T1000 (cell line): ENCODE data around the gene KLC3.

Source experiments
- DNase-seq: peaks from one replicate; lab custom pipeline; 2025; ENCODE audit warnings: mixed read lengths; lab: John Stamatoyannopoulos, UW

KLC3 gene

DNA sequence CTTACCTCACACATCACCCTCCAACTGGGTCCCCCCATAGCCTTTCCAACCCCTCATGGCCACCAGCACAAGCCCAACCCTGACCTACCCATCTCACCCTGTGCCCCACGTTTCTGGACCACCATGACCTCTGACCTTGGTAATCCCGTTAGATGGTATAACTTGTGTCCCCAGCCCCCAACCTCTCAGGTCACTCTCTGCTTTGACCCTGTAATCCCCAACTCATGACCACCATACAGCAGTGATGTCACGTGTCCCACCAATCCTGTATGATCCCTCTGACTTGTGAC, 8.5 kb downstream of the KLC3 start:
- DNase-seq: no peak

- no peak for DNase-seq
Measured at GRCh38 chr19:45349430-45349941, 8.9 kb downstream of the KLC3 start.

DNA sequence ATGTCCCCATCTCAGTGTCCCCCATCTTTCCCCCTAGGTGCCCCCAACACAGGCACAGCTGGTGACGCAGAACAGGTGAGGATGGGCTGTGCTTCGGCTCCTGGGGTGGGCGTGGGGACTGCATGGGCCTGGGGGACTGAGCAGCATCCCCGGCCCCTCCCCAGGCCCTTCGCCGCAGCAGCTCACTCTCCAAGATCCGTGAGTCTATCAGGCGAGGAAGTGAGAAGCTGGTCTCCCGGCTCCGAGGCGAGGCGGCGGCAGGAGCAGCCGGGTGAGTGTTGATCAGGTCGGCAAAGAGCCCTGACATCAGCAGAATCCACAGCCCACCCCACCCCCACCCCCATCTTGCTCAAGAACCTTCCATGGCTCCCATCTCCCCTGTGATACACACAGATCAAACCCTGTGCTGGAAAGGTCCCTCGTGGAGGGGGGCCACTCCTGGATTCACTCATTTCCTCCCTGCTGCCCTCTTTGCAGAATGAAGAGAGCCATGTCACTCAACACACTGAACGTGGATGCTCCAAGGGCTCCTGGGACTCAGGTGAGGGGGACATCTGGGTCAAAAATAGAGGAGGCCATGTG, 10.0 kb downstream of the KLC3 start:
- no peak for DNase-seq

DNA sequence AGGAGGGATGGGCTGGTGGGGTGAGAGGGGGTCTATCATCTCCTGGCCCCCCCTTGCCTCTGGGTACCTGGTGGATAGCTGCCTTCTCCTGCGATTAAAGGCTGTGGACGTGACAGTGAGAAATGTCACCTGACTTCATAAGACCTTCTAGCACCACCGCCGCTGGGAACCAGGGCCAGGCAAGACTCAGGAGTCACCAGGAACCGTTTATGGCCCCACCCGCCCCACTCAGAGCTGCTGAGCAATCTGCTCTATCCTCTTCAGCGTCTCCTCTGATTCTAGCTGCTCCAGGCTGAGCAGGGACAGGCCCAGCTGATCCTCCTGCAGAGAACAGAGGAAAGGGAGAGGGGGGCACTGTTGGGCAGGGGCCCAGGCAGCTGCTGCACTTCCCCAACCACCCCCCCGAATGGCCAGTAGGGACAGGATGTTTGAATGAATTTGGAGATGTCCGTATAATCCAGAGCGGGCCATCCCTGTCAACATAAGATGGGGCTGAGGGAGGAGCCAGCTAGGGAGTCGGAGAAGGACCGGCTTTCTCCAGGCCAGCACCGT, 10.9 kb downstream of the KLC3 start:
- DNase-seq: no peak

DNA sequence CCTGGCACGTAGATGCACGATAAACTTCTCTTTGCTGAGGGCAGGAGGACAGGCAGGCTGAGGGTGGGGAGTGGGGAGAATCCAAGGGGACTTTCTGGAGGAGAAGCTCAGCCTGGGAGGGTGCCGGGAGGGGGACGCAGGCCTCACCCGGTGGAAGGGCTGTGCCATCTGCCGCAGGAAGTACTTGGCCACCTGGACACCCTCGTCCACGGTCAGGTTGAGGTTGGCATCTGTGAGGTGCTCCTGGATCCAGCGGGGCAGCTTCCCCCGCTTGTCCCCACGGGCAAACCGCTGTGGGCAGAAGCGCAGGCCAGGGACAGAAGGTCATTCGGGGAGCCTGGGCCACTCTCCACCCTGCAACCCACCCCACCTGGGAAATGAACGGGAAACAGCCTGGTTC, 11.5 kb downstream of the KLC3 start:
- DNase-seq: no peak

- no peak for DNase-seq
Measured at GRCh38 chr19:45352471-45352870, 11.9 kb downstream of the KLC3 start.

DNA sequence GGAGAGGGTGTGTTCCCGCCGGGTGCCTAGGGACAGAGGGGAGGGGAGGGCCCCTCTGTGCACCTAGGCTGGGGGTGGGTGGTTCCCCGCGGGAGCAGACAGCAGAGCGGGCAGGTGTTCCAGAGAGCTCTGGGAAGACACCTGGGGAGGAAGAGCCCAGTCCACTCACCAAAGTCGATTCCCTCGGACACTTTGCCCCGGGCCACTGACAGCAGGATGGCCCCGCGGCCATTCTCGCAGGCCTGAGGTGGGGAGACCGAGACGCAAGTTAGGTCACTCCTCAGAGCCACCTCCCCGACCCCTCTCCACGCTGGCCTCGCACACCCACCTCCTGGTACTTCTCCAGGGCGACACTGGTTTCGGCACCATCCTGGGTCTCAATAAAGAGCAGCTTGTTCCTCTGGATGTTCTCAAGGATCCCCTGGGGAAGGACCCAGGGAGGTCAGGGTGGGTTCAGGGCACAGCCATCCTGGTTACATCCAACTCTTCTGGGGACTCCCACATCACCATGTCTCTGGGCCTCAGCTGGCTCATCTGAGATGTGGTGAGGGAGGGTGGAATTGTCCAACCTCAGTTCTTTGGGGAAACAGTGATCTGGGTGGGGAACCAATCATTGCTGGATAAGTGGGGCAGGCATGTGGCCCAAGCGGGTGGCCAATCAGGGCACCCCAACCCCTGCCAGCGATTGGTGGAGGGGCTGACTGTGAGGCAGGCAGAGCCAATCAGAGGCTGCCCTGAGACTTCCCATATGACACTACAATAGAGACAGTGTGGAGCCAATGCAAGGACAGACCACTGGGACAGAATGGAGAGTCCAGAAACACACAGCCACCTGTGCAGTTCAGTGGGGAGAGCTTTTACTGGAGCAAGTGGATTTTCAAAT, 12.6 kb downstream of the KLC3 start:
- no peak for DNase-seq

GRCh38 chr19:45354241-45354842, 13.8 kb downstream of the KLC3 start:
- DNase-seq: no peak

DNA sequence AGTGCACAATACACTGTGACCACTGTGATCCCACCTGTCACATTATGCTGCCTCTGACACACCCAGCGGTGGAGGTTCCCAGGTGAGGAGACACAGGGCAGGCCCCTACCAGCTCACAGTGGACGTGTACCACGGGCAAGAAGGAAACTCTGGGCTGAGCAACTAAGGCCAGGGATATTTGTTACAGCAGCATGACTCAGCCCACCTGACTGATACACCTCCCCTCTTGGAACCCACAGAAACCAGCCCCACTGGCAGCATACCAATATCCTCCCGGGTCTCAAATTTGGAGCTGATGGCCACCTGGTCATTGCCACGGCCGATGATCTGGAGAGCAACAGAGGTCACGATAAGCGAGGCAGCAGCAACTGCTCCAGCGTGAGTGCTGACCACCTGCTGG, 14.9 kb downstream of the KLC3 start:
- DNase-seq: no peak

DNA sequence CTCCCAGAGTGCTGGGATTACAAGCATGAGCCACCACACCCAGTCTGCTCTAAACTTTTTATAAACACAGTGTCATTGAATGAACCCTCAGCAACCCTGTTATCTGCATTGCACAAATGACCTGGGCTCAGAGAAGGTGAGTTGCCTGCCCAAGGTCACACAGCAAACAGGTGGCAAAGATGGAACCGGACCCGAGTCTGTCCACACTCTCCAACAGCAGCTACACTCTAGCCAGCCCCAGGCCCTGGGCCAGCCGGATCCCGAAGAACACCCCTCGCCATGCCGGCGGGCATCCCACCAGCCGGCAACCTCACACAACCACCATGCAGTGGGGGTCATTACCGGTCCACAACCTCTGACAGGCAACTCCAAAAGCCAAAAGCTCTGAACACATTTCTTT, 15.4 kb downstream of the KLC3 start:
- no peak for DNase-seq

DNA sequence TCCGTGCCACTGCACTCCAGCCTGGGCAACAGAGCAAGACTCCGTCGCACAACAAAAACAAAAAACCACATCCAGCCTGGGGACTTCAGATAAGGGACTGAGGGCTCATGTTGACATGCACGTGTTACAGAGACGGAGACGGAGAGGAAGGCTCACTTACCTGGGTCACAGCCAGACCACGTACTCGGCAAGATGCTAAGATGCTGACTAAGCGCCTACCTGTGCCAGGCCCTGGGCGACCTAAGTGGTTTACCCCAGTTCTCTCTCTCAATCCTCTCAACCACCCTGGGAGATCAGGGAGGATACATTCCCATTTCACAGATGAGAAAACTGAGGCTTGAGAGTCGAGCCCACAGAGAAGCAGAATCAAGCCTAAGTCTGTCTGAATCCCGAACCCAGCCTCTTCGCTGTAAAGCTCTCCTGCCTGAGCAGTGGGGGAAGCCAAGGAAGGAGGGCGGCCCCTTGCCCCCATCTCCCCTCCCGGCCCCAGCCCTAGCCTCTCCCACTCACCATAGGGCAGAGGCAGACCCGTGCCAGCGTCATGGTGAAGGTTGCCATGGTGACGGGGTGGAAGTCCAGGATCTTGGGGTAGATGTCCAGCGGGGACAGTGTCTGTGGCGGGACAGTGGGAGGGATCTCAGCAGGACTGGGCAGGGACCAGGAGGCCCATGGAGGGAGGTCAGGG, 16.4 kb downstream of the KLC3 start:
- no peak for DNase-seq

- DNase-seq: no peak
Measured at GRCh38 chr19:45357445-45357783, 16.9 kb downstream of the KLC3 start.

DNA sequence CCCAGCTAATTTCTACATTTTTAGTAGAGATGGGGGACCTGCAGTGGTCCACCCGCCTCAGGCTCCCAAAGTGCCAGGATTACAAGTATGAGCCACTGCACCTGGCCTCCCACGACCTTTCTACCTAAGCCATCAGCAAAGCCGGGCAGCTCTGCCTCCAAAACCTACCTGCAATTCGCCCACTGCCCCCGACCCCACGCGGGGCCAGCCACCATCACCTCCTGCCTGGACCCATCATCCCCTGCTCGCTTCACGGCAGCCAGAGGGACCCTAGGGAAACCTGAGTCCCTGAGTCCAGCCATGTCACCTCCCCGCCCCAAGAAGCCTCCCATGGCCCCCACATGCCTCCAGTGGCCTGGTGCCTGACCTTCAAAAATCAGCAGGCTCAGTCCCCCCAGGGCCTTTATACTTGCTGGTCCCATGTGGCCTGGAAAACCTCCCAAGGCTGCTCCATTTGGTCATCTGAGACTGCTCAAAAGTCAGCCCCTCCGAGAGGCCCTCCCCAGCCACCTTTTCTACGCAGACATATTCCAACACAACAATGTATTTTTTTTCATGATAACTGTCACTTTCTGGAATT, 17.8 kb downstream of the KLC3 start:
- DNase-seq: no peak

DNA sequence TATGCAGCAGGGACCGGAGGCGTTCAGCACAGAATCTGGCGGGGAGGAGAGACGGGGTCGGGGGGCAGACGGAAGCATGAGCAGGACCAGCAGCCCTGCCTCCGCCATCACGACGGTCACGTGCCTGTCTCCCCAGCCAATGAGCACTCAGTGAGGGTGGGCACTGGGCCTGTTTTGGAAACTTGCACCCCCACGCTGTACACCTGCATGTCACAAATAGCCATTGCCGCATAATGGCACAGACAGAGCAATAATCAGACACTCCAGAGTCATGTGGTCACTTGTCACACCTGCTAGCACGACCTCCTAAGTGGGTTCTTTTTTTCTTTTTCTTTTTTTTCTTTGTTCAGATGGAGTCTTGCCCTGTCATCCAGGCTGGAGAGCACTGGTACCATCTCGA, 21.1 kb downstream of the KLC3 start:
- no peak for DNase-seq

- DNase-seq: no peak
Measured at GRCh38 chr19:45362291-45362690, 21.7 kb downstream of the KLC3 start.

- no peak for DNase-seq
Measured at GRCh38 chr19:45363861-45364459, 23.4 kb downstream of the KLC3 start.

GRCh38 chr19:45364696-45365095, 24.1 kb downstream of the KLC3 start:
- DNase-seq: no peak

DNA sequence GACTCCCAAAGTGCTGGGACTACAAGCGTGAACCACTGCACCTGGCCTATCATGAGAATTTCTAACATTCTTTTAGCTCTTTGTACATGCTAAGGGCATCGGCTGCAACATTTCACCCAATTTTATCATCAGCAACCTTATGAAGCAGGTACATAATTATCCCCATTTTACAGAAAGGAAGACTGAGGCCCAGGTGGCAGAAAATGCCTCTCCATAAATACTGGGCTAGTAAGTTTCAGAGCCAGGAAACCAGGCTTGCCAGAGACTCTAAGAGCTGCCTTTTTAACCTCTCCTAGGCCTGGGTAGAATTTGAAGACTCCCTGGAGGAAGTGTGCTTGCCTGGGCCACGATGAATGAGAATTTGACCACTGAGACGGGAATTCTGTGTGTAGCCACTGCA, 27.6 kb downstream of the KLC3 start:
- DNase-seq: no peak

GRCh38 chr19:45368737-45369340, 28.3 kb downstream of the KLC3 start:
- no peak for DNase-seq

GRCh38 chr19:45370410-45371204, 30.1 kb downstream of the KLC3 start, which contains the start of gene ERCC2:
Gene ERCC2, minus strand, starts transcription at chr19:45370573. Its CDS starts 33 bp downstream, at chr19:45370540.
- DNase-seq: peak; percentile 98
